ENCODE data around the gene FCN2.

The FCN2 gene

GRCh38 chr9:134890155-134890495, 9.5 kb downstream of the FCN2 start (continued):
- TF ChIP-seq AEBP2 (tag by site-specific recombination; IDR thresholded peaks at IDR 0.05; ENCODE audit: borderline replicate concordance): no peak

GRCh38 chr9:134891053-134891452, 10.4 kb downstream of the FCN2 start:
- Histone ChIP-seq H3K36me3 (ENCODE audit: control insufficient read depth in 2 of 2, insufficient read depth in 1 of 2, low read length in 2 of 2) (no peaks in the 10 kb centered on the region), H3K27ac (ENCODE audit: extremely low read depth, low read depth, low read length) (no peak overlapping the region), H3K4me1 (ENCODE audit: control insufficient read depth, insufficient read depth, low read length) (peaks cover 6% of the 10 kb centered on the region; the same call in 1 of the 2 replicates), H3K9me3 (ENCODE audit: control insufficient read depth, insufficient read depth, low read depth, low read length) (no peaks in the 10 kb centered on the region), H3K4me3 (ENCODE audit: low read depth, low read length) (no peak overlapping the region)
- TF ChIP-seq ZNF292 (tag by site-specific recombination; IDR thresholded peaks at IDR 0.05; ENCODE audit: borderline replicate concordance, low read depth): no peak
- TF ChIP-seq ZNF266 (tag by site-specific recombination; IDR thresholded peaks at IDR 0.05; ENCODE audit: low read depth): no peak
- TF ChIP-seq ZSCAN30 (tag by site-specific recombination; IDR thresholded peaks at IDR 0.05): no peak
- TF ChIP-seq ZNF664 (tag by site-specific recombination; IDR thresholded peaks at IDR 0.05): no peak
- no peak for TF ChIP-seq ZNF404 (tag by site-specific recombination; IDR thresholded peaks at IDR 0.05)
- TF ChIP-seq ZNF561 (tag by site-specific recombination; IDR thresholded peaks at IDR 0.05; ENCODE audit: borderline replicate concordance): no peak
- no peak for TF ChIP-seq ZNF202 (tag by site-specific recombination; IDR thresholded peaks at IDR 0.05; ENCODE audit: borderline replicate concordance)
- TF ChIP-seq ZNF785 (tag by site-specific recombination; IDR thresholded peaks at IDR 0.05): no peak
- TF ChIP-seq ZNF426 (tag by site-specific recombination; IDR thresholded peaks at IDR 0.05): no peak
- TF ChIP-seq GLIS2 (tag by site-specific recombination; IDR thresholded peaks at IDR 0.05): no peak
- ChIA-PET POLR2A (no interaction called here), CTCF (no interaction called here)

- Histone ChIP-seq H3K9me3 (ENCODE audit: control insufficient read depth, insufficient read depth, low read depth, low read length) (no peaks in the 10 kb centered on the region), H3K27ac (ENCODE audit: extremely low read depth, low read depth, low read length) (no peak overlapping the region), H3K4me3 (ENCODE audit: low read depth, low read length) (no peak overlapping the region), H3K36me3 (ENCODE audit: control insufficient read depth in 2 of 2, insufficient read depth in 1 of 2, low read length in 2 of 2) (no peaks in the 10 kb centered on the region), H3K4me1 (ENCODE audit: control insufficient read depth, insufficient read depth, low read length) (peaks cover 12% of the 10 kb centered on the region)
- ChIA-PET CTCF (interaction anchor here (0.7 kb wide), 1 partner anchor 479 kb away, joined by 3 read pairs; no protein-coding TSS in a partner anchor), POLR2A (no interaction called here)
- TF ChIP-seq ZBTB10 (tag by site-specific recombination; IDR thresholded peaks at IDR 0.05): no peak
- no peak for TF ChIP-seq ZNF529 (tag by site-specific recombination; IDR thresholded peaks at IDR 0.05; ENCODE audit: insufficient replicate concordance)
- no peak for TF ChIP-seq ZNF184 (tag by site-specific recombination; IDR thresholded peaks at IDR 0.05)
- TF ChIP-seq ZNF560 (tag by site-specific recombination; IDR thresholded peaks at IDR 0.05; ENCODE audit: borderline replicate concordance): no peak
- TF ChIP-seq WT1 (tag by site-specific recombination; IDR thresholded peaks at IDR 0.05): no peak
- no peak for TF ChIP-seq FEZF1 (tag by site-specific recombination; IDR thresholded peaks at IDR 0.05)
- no peak for TF ChIP-seq RBAK (tag by site-specific recombination; IDR thresholded peaks at IDR 0.05)
- TF ChIP-seq ZBTB26 (tag by site-specific recombination; optimal IDR thresholded peaks at IDR 0.05): no peak
- TF ChIP-seq KLF1 (tag by site-specific recombination; IDR thresholded peaks at IDR 0.05): no peak
- no peak for TF ChIP-seq ZNF544 (tag by site-specific recombination; IDR thresholded peaks at IDR 0.05)
- TF ChIP-seq ZNF776 (tag by site-specific recombination; IDR thresholded peaks at IDR 0.05; ENCODE audit: borderline replicate concordance): no peak
- no peak for TF ChIP-seq SCRT2 (tag by site-specific recombination; IDR thresholded peaks at IDR 0.05)
- no peak for TF ChIP-seq ZNF404 (tag by site-specific recombination; IDR thresholded peaks at IDR 0.05)
- TF ChIP-seq MEIS1 (CRISPR knock-in tag; IDR thresholded peaks at IDR 0.05; ENCODE audit: borderline replicate concordance): no peak
- TF ChIP-seq ZSCAN18 (tag by site-specific recombination; IDR thresholded peaks at IDR 0.05): no peak
- TF ChIP-seq ZSCAN16 (tag by site-specific recombination; IDR thresholded peaks at IDR 0.05): no peak
- no peak for TF ChIP-seq GLIS2 (tag by site-specific recombination; IDR thresholded peaks at IDR 0.05)
- no peak for TF ChIP-seq ZNF426 (tag by site-specific recombination; IDR thresholded peaks at IDR 0.05)
- no peak for TF ChIP-seq ZNF785 (tag by site-specific recombination; IDR thresholded peaks at IDR 0.05)
Observed at GRCh38 chr9:134891713-134892112, 11.1 kb downstream of the FCN2 start.

Measured in HEK293 (cell line).